HL-60 (cell line): ENCODE measurements around the gene XPNPEP1.

ENCODE experiments used
- DNase-seq, 2 experiments: peaks; one replicate each; pipeline ENCODE4 v3.0.0-alpha.2; 2010 to 2020; ENCODE audit warnings: low read depth in 1 of 2, low spot score in 1 of 2
- H3K27ac ChIP-seq: fragments of 250-450 bp; sonication (Bioruptor Pico); replicated peaks from 2 replicates; pipeline ENCODE4 v1.5.1; 2020; ENCODE audit warnings: mild to moderate bottlenecking, moderate library complexity
- H3K27me3 ChIP-seq: fragments of 250-450 bp; sonication (Bioruptor Pico); 2 replicates; pipeline ENCODE4 v1.5.1; 2021; ENCODE audit warnings: mild to moderate bottlenecking, moderate library complexity; ENCODE audit not compliant: insufficient read depth, poor library complexity, severe bottlenecking
- H3K4me3 ChIP-seq: replicated peaks from 2 replicates; pipeline ENCODE4 v1.5.1; 2011; ENCODE audit warnings: mild to moderate bottlenecking, control low read depth, low read length; ENCODE audit not compliant: insufficient read depth
- CTCF ChIP-seq: IDR thresholded peaks from one replicate; pipeline ENCODE4 v1.5.1; 2011; ENCODE audit warnings: low read length, control low read depth, inconsistent platforms; ENCODE audit not compliant: insufficient read depth
- GABPA ChIP-seq: IDR thresholded peaks from 2 replicates; pipeline ENCODE4 v1.6.1; 2012; ENCODE audit warnings: low read depth
- POLR2AphosphoS5 ChIP-seq: IDR thresholded peaks from 2 replicates; pipeline ENCODE4 v1.6.1; 2012; ENCODE audit warnings: low read depth
- REST ChIP-seq: IDR thresholded peaks from 2 replicates; pipeline ENCODE4 v1.6.1; 2012; ENCODE audit warnings: low read depth; ENCODE audit not compliant: insufficient replicate concordance
- SPI1 ChIP-seq: IDR thresholded peaks from 2 replicates; pipeline ENCODE4 v1.6.1; 2012; ENCODE audit warnings: low read depth, mild to moderate bottlenecking, borderline replicate concordance

The XPNPEP1 gene

GRCh38 chr10:109944613-109945012 lies 21.3 kb upstream of the XPNPEP1 start:
- no peaks in the 10 kb centered on the region for H3K27me3 ChIP-seq
- TF ChIP-seq SPI1 (no peak), GABPA (no peak), POLR2AphosphoS5 (no peak), REST (no peak), CTCF (no peak)
- DNase-seq: no peak

DNA sequence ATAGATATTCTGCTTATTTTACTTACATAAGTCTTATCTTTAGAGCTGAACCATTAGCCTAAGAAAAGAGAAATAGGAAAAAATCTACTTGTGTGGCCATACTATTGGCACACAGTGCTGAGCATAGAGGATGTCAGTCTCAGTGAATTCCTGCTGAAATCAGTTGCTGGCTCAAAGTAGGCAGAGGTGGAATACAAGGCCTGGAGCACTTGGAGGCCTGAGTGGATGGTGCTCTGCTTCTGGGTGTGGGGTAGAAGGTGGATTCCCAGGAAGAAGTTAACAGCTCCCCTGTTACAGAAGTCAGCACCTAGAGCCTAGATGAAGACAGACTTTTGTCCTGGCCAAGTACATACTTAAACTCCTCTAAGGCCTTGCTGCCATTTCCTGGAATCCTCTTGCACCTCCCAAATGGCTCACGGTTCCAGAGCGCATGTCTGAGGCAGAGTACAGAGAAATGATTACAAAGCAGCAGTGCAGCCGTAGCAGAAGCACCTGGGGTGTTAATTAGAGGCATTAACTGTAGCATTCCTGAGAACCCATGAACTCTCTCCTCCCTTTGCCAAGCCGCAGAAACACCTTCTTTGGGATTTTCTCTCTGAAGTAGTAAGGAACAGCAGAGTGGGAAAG lies 18.0 kb upstream of the XPNPEP1 start:
- TF ChIP-seq REST (no peak), POLR2AphosphoS5 (no peak), GABPA (no peak), SPI1 (no peak)
- no peaks in the 10 kb centered on the region for H3K27me3 ChIP-seq
- no peak for DNase-seq

More at GRCh38 chr10:109944613-109945012, 21.3 kb upstream of the XPNPEP1 start:
- no peak overlapping the region for H3K27ac ChIP-seq
- H3K4me3 ChIP-seq: no peak overlapping the region

DNA sequence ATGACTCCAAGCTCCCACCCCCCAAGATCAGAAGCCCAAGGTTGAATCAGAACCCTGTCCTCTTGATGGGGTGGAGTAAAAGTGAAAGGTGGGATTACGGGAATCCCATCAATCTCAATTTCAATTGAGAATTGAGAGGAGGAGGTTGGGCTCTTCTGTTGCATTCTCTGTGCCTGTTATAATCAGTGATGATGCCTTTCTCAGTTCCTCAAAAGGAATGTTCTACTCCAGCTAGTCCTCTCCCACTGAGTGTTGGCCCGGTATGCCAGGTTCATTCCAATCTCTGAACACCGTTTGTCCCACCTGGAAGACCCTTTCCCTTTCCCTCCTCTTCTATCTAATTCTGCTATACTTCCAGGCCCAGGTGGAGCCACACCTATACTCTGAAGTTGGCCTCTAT lies 17.2 kb upstream of the XPNPEP1 start:
- Histone ChIP-seq H3K27ac (no peak overlapping the region), H3K4me3 (no peak overlapping the region), H3K27me3 (no peaks in the 10 kb centered on the region)
- no peak for TF ChIP-seq SPI1
- no peak for TF ChIP-seq GABPA
- DNase-seq: no peak

More for the DNA sequence above, 18.0 kb upstream of the XPNPEP1 start:
- no peak overlapping the region for H3K27ac ChIP-seq
- H3K4me3 ChIP-seq: no peak overlapping the region

- H3K27me3 ChIP-seq: no peaks in the 10 kb centered on the region
- TF ChIP-seq POLR2AphosphoS5 (no peak), CTCF (no peak), GABPA (no peak), REST (no peak), SPI1 (no peak)
- DNase-seq: no peak
- no peak overlapping the region for H3K27ac ChIP-seq
- no peak overlapping the region for H3K4me3 ChIP-seq
Observed at GRCh38 chr10:109940117-109940516, 16.8 kb upstream of the XPNPEP1 start.
